Measurements from ENCODE around the gene RRP1B. TPM values are rescaled to one million over a fixed set of nuclear protein-coding genes. Genes with fewer than 3 reads are reported as not detected.

RRP1B gene
- total and polyA plus RNA-seq, 2 experiments from 2014 or later = 18.6 to 19.2 TPM

DNA sequence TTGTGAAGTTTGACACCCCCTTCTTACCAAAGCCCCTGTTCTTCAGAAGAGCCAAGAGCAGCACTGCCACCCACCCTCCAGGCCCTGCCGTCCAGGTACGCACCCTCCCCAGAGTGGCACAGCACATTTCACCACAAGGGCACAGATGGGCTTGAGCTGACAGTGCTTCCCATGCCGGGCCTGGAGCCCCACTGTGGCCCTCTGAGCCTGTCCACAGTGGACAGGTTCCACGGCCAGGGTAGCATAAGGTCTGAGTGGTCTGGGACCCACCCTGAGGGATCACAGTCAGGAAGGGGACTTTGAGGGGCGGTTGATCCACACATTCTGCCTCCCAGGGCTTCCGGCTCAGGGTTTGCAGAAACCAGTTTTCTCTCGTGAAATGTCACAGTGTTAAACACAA, 31.0 kb downstream of the RRP1B start:
- H3K4me2 ChIP-seq = no peak overlapping the region
- no peaks in the 10 kb centered on the region for H3K9me2 ChIP-seq (replicated peaks; ENCODE audit: insufficient read depth)
- no peaks in the 10 kb centered on the region for H3K36me3 ChIP-seq (replicated peaks; ENCODE audit: insufficient read depth, low read depth)
- H3K4me3 ChIP-seq = no peak overlapping the region
- no peaks in the 10 kb centered on the region for H3K9me3 ChIP-seq (ENCODE audit: low read depth)
- no peaks in the 10 kb centered on the region for H3K4me1 ChIP-seq (ENCODE audit: insufficient read depth)
- DNase-seq (ENCODE audit: low spot score) = no peak
- no peaks in the 10 kb centered on the region for H3K79me2 ChIP-seq
- no peak overlapping the region for H2AFZ ChIP-seq
- no peak for TF ChIP-seq EZH2 (IDR thresholded peaks at IDR 0.05; ENCODE audit: borderline replicate concordance)
- TF ChIP-seq EZH2phosphoT487 (IDR thresholded peaks at IDR 0.05; ENCODE audit: low read depth, severe bottlenecking, unreplicated experiment) = no peak
- TF ChIP-seq, protein P1, sequence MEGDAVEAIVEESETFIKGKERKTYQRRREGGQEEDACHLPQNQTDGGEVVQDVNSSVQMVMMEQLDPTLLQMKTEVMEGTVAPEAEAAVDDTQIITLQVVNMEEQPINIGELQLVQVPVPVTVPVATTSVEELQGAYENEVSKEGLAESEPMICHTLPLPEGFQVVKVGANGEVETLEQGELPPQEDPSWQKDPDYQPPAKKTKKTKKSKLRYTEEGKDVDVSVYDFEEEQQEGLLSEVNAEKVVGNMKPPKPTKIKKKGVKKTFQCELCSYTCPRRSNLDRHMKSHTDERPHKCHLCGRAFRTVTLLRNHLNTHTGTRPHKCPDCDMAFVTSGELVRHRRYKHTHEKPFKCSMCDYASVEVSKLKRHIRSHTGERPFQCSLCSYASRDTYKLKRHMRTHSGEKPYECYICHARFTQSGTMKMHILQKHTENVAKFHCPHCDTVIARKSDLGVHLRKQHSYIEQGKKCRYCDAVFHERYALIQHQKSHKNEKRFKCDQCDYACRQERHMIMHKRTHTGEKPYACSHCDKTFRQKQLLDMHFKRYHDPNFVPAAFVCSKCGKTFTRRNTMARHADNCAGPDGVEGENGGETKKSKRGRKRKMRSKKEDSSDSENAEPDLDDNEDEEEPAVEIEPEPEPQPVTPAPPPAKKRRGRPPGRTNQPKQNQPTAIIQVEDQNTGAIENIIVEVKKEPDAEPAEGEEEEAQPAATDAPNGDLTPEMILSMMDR (IDR thresholded peaks at IDR 0.05; ENCODE audit: poor library complexity) = no peak
- WGBS (ENCODE audit: low lambda C conversion rate, missing lambda C conversion rate) = 93% methylated on average over 7 of the region's 7 CpGs
- H3K27ac ChIP-seq = no peak overlapping the region
- H4K20me1 ChIP-seq (ENCODE audit: insufficient read depth, poor library complexity, severe bottlenecking) = no peaks in the 10 kb centered on the region
- no peaks in the 10 kb centered on the region for H3K27me3 ChIP-seq

DNA sequence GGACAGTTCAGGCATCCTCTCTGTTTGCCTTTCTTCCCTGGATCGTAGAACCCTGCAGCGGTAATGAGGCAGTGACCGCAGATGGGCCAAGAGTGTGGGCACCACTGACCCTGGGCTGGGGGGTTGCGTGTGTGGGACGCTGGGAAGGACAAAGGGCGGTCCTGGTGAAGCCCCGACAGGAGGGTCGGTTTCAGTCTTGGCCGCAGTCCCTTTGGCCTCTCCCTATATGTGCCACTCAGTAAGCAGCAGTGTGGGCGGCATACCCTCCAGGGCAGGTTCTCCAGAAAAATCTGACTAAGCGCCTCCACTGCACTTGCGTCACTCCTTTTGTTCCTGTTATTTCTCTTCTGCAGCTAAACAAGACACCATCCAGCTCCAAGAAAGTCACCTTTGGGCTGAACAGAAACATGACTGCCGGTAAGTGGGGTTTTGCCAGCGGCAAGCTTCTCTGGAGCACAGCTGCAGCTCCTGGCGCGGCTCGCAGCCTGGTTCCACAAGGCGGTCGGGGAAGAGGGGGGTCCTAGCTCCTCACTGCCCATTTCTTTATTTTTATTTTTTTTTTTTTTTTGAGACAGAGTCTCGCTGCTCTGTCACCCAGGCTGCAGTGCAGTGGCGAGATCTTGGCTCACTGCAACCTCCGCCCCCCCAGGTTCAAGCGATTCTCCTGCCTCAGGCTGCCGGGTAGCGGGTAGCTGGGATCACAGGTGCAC, 31.9 kb downstream of the RRP1B start:
- Histone ChIP-seq H3K4me3 (no peak overlapping the region), H2AFZ (no peak overlapping the region), H4K20me1 (ENCODE audit: insufficient read depth, poor library complexity, severe bottlenecking) (no peaks in the 10 kb centered on the region), H3K4me2 (no peak overlapping the region), H3K9me3 (ENCODE audit: low read depth) (no peaks in the 10 kb centered on the region), H3K9me2 (replicated peaks; ENCODE audit: insufficient read depth) (no peaks in the 10 kb centered on the region), H3K4me1 (ENCODE audit: insufficient read depth) (no peaks in the 10 kb centered on the region), H3K27ac (no peak overlapping the region), H3K36me3 (replicated peaks; ENCODE audit: insufficient read depth, low read depth) (no peaks in the 10 kb centered on the region), H3K79me2 (no peaks in the 10 kb centered on the region), H3K27me3 (no peaks in the 10 kb centered on the region)
- TF ChIP-seq EZH2 (IDR thresholded peaks at IDR 0.05; ENCODE audit: borderline replicate concordance) (no peak), EZH2phosphoT487 (IDR thresholded peaks at IDR 0.05; ENCODE audit: low read depth, severe bottlenecking, unreplicated experiment) (no peak)
- TF ChIP-seq, protein P1 (IDR thresholded peaks at IDR 0.05; ENCODE audit: poor library complexity) = no peak
- DNase-seq (ENCODE audit: low spot score) = no peak
- 98% methylated on average over 24 of the region's 25 CpGs for WGBS (ENCODE audit: low lambda C conversion rate, missing lambda C conversion rate)

- no peaks in the 10 kb centered on the region for H4K20me1 ChIP-seq (ENCODE audit: insufficient read depth, poor library complexity, severe bottlenecking)
- no peak overlapping the region for H3K27ac ChIP-seq
- H3K79me2 ChIP-seq = no peaks in the 10 kb centered on the region
- 96% methylated on average over 10 of the region's 10 CpGs for WGBS (ENCODE audit: low lambda C conversion rate, missing lambda C conversion rate)
- TF ChIP-seq, protein P1 (IDR thresholded peaks at IDR 0.05; ENCODE audit: poor library complexity) = no peak
- TF ChIP-seq EZH2 (IDR thresholded peaks at IDR 0.05; ENCODE audit: borderline replicate concordance) (no peak), EZH2phosphoT487 (IDR thresholded peaks at IDR 0.05; ENCODE audit: low read depth, severe bottlenecking, unreplicated experiment) (no peak)
- H3K4me3 ChIP-seq = no peak overlapping the region
- DNase-seq (ENCODE audit: low spot score) = no peak
- no peaks in the 10 kb centered on the region for H3K9me3 ChIP-seq (ENCODE audit: low read depth)
- no peaks in the 10 kb centered on the region for H3K27me3 ChIP-seq
- H3K9me2 ChIP-seq (replicated peaks; ENCODE audit: insufficient read depth) = no peaks in the 10 kb centered on the region
- H2AFZ ChIP-seq = no peak overlapping the region
- H3K36me3 ChIP-seq (replicated peaks; ENCODE audit: insufficient read depth, low read depth) = no peaks in the 10 kb centered on the region
- no peaks in the 10 kb centered on the region for H3K4me1 ChIP-seq (ENCODE audit: insufficient read depth)
- H3K4me2 ChIP-seq = no peak overlapping the region
These were observed 32.4 kb downstream of the RRP1B start for GRCh38 chr21:43691801-43692200.
